ENCODE data around the gene GNG14.

The GNG14 gene

GRCh38 chr19:12681074-12681987 is 6.5 kb upstream of the GNG14 start, which contains the start of gene DHPS:
Gene DHPS (minus strand): TSS chr19:12681880. CDS start chr19:12681766, 114 bp downstream.
- TF ChIP-seq SUZ12 (IDR thresholded peaks at IDR 0.05) = no peak
- no peak for TF ChIP-seq BHLHE40 (IDR thresholded peaks at IDR 0.05; ENCODE audit: borderline replicate concordance)
- peak; percentile 46 for TF ChIP-seq PKNOX1 (IDR thresholded peaks at IDR 0.05)
- no peak for TF ChIP-seq FOXA1 (IDR thresholded peaks at IDR 0.05)
- peak; percentile 79 for TF ChIP-seq ELF4 (IDR thresholded peaks at IDR 0.05)
- TF ChIP-seq TARDBP (IDR thresholded peaks at IDR 0.05) = no peak
- no peak for TF ChIP-seq FOXM1 (IDR thresholded peaks at IDR 0.05; ENCODE audit: borderline replicate concordance)
- no peak for TF ChIP-seq LEF1 (IDR thresholded peaks at IDR 0.05; ENCODE audit: borderline replicate concordance)
- TF ChIP-seq SP1 (IDR thresholded peaks at IDR 0.05) = no peak
- TF ChIP-seq L3MBTL2 (conservative IDR thresholded peaks at IDR 0.05) = peak; percentile 94
- TF ChIP-seq FOXK2 (IDR thresholded peaks at IDR 0.05) = no peak
- TF ChIP-seq ZNF384 (IDR thresholded peaks at IDR 0.05) = peak; percentile 99
- no peak for TF ChIP-seq CTBP1 (IDR thresholded peaks at IDR 0.05; ENCODE audit: borderline replicate concordance)
- 0 out of 2 replicates have a peak, but pooled peaks have one; percentile 10 for TF ChIP-seq HDGF (IDR thresholded peaks at IDR 0.05; ENCODE audit: borderline replicate concordance)
- TF ChIP-seq NFRKB (IDR thresholded peaks at IDR 0.05) = no peak; the same call in 1 of the 2 replicates
- no peak for TF ChIP-seq ARNT (IDR thresholded peaks at IDR 0.05)
- ChIA-PET CTCF (interaction anchor here (0.7 to 1.0 kb wide), 2 partner anchors 9 to 79 kb away, joined by 5 to 7 read pairs; no protein-coding TSS in a partner anchor), POLR2A (interaction anchor here (0.6 to 1.9 kb wide), 17 partner anchors 9 to 192 kb away, joined by 3 to 9 read pairs (median 4); partner anchors contain the start of genes FBXW9, GET3, MAN2B1 and TNPO2)
- peak; percentile 88 for DNase-seq (ENCODE audit: extremely low spot score)

GRCh38 chr19:12685831-12686230 is 2.0 kb upstream of the GNG14 start:
- no peak for TF ChIP-seq BHLHE40 (IDR thresholded peaks at IDR 0.05; ENCODE audit: borderline replicate concordance)
- peak; percentile 68 for TF ChIP-seq PKNOX1 (IDR thresholded peaks at IDR 0.05)
- POLR2A ChIA-PET = interaction anchor here (1.1 to 1.3 kb wide), 2 partner anchors 18 to 75 kb away, joined by 3 to 4 read pairs; partner anchors contain the start of genes ZNF490 and ZNF791
- CTCF ChIA-PET = interaction anchor here (0.6 kb wide), 1 partner anchor 162 kb away, joined by 3 read pairs; no protein-coding TSS in a partner anchor
- no peak for DNase-seq (ENCODE audit: extremely low spot score)

GRCh38 chr19:12689012-12689411 is 1.2 kb downstream of the GNG14 start:
- CTCF ChIA-PET = no interaction called here
- POLR2A ChIA-PET = no interaction called here
- TF ChIP-seq ARNT (IDR thresholded peaks at IDR 0.05) = no peak
- TF ChIP-seq NFRKB (IDR thresholded peaks at IDR 0.05) = no peak
- no peak for TF ChIP-seq ZNF384 (IDR thresholded peaks at IDR 0.05)
- no peak for TF ChIP-seq SUZ12 (IDR thresholded peaks at IDR 0.05)
- no peak for TF ChIP-seq BHLHE40 (IDR thresholded peaks at IDR 0.05; ENCODE audit: borderline replicate concordance)
- TF ChIP-seq HDGF (IDR thresholded peaks at IDR 0.05; ENCODE audit: borderline replicate concordance) = no peak
- TF ChIP-seq L3MBTL2 (conservative IDR thresholded peaks at IDR 0.05) = no peak
- TF ChIP-seq LEF1 (IDR thresholded peaks at IDR 0.05; ENCODE audit: borderline replicate concordance) = no peak
- TF ChIP-seq FOXM1 (IDR thresholded peaks at IDR 0.05; ENCODE audit: borderline replicate concordance) = no peak
- TF ChIP-seq FOXA1 (IDR thresholded peaks at IDR 0.05) = no peak

GRCh38 chr19:12689581-12690216 is 1.9 kb downstream of the GNG14 start:
- POLR2A ChIA-PET = no interaction called here
- TF ChIP-seq FOXM1 (IDR thresholded peaks at IDR 0.05; ENCODE audit: borderline replicate concordance) = no peak
- no peak for TF ChIP-seq PKNOX1 (IDR thresholded peaks at IDR 0.05)
- no peak for TF ChIP-seq ZNF384 (IDR thresholded peaks at IDR 0.05)
- TF ChIP-seq FOXA1 (IDR thresholded peaks at IDR 0.05) = no peak
- no peak for DNase-seq (ENCODE audit: extremely low spot score)
- CTCF ChIA-PET = no interaction called here

More at GRCh38 chr19:12689012-12689411, 1.2 kb downstream of the GNG14 start:
- no peak for DNase-seq (ENCODE audit: extremely low spot score)

- DNase-seq (ENCODE audit: extremely low spot score) = no peak
- ChIA-PET POLR2A (interaction anchor here (1.3 kb wide), 1 partner anchor 12 kb away, joined by 3 read pairs; no protein-coding TSS in a partner anchor), CTCF (no interaction called here)
- TF ChIP-seq ELF4 (IDR thresholded peaks at IDR 0.05) (no peak), FOXA1 (IDR thresholded peaks at IDR 0.05) (no peak), BHLHE40 (IDR thresholded peaks at IDR 0.05; ENCODE audit: borderline replicate concordance) (no peak), TARDBP (IDR thresholded peaks at IDR 0.05) (no peak), SUZ12 (IDR thresholded peaks at IDR 0.05) (no peak), SP1 (IDR thresholded peaks at IDR 0.05) (no peak), ARNT (IDR thresholded peaks at IDR 0.05) (no peak), ZNF384 (IDR thresholded peaks at IDR 0.05) (no peak), LEF1 (IDR thresholded peaks at IDR 0.05; ENCODE audit: borderline replicate concordance) (no peak), NFRKB (IDR thresholded peaks at IDR 0.05) (no peak), FOXM1 (IDR thresholded peaks at IDR 0.05; ENCODE audit: borderline replicate concordance) (no peak), PKNOX1 (IDR thresholded peaks at IDR 0.05) (no peak)
Measured at GRCh38 chr19:12692960-12693359, 5.2 kb downstream of the GNG14 start.

All from HEK293T (cell line).